HG03469 (cell line): ENCODE data around the gene PPIL4.

Experiments
- ATAC-seq: cut with Tn5 transposase; IDR thresholded peaks from one replicate; pipeline ENCODE4 v1.9.1; 2021; ENCODE audit warnings: mild to moderate bottlenecking, moderate library complexity, moderate number of reproducible peaks; ENCODE audit not compliant: unreplicated experiment

Gene PPIL4

GRCh38 chr6:149545754-149546471, at the start of gene PPIL4:
PPIL4 (minus strand) TSS chr6:149546043; CDS start chr6:149546005, 38 bp downstream.
- peak; percentile 66 for ATAC-seq

GRCh38 chr6:149593408-149593807, 47.6 kb upstream of the PPIL4 start:
- ATAC-seq = no peak

DNA sequence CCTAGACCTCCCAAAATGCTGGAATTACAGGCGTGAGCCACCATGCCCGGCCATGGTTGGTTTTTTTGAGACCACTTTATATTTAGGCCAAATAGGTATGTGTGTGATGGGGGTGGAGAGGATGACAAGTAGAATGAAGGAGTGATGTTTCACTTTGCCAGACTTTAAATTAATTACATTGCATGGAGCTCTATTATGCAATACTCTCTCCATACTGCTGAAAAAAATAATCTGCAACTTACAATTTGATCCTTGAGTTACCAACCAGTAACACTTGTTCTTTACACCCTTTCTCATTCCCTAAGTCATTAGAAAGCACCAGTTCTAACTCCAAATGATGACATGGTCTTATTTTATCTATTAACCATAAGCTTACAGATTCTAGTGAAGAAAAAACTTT, 47.1 kb upstream of the PPIL4 start:
- ATAC-seq = no peak

DNA sequence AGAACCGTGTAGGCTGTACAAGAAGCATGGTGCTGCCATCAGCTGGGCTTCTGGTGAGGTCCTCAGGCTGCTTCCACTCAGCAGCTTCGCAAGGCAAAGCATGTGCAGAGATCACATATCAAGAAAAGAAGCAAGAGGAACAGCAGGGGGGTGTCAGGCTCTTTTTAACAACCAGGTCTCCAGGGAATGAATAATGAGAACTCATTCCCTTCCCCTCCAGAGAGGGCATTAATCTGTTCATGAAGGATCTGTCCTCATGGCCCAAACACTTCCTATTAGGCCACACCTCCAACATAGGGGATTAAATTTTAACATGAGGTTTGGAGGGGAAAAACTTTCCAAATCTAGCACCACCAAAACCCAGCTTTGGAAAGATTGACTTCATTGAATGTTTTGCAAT, 40.3 kb upstream of the PPIL4 start:
- no peak for ATAC-seq

- ATAC-seq = no peak
Measured at GRCh38 chr6:149581349-149581748, 35.5 kb upstream of the PPIL4 start.

GRCh38 chr6:149580880-149581279, 35.0 kb upstream of the PPIL4 start:
- no peak for ATAC-seq

GRCh38 chr6:149567945-149568585, 22.2 kb upstream of the PPIL4 start:
- ATAC-seq = no peak

DNA sequence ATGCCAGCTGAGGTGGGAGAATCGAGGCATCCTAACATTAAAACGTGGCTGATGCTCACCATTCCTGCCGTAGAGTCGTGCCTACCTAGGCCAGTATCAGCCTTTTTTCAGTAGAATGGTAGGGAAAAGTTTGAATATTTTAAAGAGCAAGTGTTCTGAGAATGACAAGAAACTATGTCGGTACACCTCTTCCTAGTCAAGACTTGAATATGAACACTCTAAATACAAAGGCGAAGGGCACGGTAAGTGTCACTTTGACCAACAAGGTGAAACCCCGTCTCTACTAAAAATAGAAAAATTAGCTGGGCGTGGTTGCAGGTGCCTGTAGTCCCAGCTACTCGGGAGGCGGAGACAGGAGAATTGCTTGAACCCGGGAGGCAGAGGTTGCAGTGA, 21.3 kb upstream of the PPIL4 start:
- no peak for ATAC-seq

DNA sequence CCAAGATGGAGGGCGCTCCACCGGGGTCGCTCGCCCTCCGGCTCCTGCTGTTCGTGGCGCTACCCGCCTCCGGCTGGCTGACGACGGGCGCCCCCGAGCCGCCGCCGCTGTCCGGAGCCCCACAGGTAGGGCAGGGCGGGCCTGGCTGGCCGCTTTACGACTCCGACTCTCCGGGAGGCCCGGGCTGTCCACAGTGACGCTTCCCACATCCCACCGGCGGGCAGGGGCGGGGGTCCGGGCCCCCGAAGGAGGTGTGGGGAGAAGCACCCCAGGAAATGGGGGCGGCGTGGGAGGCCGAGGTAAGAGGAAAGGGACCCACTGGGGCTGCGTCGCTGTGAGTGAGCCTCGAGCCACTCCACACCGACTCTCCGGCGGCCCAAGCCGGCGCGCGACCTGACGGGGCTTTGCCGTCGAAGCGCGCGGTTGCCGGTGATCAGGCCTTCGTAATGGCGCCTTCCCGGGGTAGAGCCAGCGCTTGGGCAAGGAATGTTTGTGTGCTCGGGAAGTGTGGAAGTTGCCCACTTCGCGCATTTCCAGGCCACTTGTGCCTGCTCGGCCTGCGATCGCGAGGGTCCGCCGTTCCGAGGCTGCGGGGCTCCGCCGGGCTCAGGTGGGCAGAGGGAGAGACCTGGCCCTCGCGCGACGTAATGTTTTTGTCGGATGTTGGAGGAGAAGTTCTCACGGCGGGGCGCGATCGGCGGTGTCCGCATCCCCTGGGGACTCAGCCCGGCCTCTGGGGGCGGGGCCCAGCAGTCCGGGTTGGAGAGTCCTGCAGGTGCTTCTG, 20.8 kb upstream of the PPIL4 start:
- peak; percentile 1 for ATAC-seq

DNA sequence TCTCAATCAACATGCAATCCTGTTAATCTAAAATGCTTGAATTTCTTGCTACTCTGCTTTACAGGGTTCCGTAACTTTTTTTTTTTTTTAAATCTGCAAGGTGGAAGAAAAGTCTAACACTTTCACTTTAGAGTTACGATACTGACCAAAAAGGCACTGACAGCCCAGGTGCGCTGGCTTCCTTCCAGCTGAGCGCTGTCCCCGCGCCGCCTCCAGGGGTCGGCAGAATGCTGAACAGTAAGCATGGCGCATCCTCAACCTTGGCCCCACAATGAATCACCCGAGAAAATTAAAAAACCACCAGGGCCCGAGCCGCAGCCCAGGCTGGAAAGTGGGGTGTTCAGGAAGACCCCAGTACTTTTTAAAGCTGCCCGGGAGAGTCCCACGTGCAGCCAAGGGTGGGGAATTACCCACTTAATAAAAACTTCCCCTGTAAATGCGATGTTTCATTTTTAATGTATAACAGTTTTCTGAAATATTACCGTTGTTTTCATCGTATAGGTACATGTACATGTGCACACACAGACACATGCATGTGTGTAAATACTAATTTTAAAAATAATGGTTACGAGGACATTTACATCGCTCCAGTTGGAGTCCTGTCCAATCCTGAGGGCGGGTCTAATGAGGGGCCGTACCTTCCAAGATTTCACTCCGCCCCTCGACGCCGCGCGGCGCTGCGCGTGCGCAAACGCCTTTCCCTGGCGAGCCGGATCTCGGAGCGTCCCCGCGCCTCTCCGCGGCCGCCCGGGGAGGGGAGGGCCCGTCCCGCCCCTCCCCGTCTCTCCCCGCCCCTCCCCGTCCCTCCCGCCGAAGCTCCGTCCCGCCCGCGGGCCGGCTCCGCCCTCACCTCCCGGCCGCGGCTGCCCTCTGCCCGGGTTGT, 19.9 kb upstream of the PPIL4 start, which contains the start of gene GINM1:
Gene GINM1, plus strand, starts transcription at position 849 of the 883 bp plus-strand sequence. CDS start 40 bp downstream, outside the sequence.
- ATAC-seq = peak; percentile 77

- no peak for ATAC-seq
Measured at GRCh38 chr6:149563928-149564325, 18.1 kb upstream of the PPIL4 start.

DNA sequence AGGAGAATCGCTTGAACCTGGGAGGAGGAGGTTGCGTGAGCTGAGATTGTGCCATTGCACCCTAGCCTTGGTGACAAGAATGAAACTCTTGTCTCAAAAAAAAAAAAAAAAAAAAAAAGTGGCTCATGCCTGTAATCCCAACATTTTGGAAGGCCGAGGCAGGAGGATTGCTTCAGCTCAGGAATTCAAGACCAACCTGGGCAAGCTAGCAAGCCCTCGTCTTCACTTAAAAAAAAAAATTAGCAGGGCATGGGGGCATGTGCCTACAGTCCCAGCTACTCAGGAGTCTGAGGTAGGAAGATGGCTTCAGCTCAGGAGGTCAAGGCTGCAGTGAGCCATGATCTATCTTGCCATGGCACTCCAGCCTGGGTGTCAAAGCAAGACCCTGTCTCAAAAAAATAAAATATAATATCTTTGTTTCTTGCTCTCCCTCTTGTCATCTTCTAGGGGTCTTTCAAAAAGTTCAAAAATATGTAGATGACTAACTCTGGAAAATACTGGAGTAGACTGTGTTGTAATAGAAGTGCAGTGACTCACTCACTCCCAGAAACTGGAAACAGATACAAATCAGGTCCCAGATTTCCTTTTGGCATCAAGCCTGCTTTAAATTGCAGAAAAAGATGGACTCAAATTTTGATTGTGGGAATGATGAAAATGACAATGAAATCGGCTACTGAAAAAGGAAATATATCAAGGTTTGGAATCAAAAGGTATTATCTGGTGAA, 17.5 kb upstream of the PPIL4 start:
- no peak for ATAC-seq

GRCh38 chr6:149560736-149561135, 14.9 kb upstream of the PPIL4 start:
- ATAC-seq = no peak

DNA sequence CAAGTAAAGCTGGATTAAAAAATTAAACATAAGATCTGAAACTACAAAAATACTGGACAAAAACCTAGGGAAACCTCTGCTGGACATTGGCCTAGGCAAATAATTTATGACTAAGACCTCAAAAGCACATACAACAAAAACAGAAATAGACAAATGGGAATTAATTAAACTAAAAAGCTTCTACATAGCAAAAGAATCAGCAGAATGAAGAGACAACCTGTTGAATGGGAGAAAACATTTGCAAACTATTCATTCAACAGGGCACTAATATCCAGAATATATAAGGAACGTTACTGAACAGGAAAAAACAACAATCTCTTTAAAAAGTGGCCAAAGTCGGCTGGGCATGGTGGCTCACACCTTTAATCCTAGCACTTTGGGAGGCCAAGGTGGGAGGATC, 13.5 kb upstream of the PPIL4 start:
- ATAC-seq = no peak

DNA sequence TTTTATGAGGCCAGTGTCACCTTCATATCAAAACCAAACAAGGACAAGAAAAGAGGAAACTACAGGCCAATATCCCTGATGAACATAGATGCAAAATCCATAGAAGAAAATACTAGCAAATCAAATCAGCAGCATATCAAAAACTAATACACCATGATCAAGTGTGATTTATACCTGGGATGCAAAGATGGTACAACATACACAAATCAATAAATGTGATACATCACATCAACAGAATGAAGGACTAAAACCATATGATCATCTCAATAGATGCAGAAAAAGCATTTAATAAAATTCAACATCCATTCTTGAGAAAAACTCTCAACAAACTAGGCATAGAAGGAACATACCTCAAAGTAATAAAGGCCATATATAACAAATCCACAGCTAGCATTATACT, 12.2 kb upstream of the PPIL4 start:
- no peak for ATAC-seq

DNA sequence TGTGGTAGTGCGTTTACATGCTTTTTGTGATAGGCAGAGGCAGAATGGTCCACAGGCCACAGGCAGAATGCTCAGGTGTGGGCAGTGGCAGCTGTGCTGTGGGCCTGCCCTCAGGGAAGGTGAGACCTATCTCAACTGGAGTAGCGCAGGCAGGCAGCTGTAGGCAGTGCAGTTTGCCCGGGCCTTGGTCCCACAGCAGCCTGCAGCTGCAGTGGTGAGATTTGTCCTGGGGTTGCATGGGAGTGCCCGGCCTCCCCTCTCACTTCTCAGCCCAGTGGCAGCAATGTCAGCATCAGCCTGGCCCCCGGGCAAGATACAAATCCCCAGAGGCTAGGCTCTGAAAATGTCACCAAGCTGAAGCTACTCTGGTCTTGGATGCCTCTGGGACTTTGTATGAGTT, 6.1 kb upstream of the PPIL4 start:
- no peak for ATAC-seq

- no peak for ATAC-seq
Measured at GRCh38 chr6:149545258-149545753, 537 bp downstream of the PPIL4 start.

GRCh38 chr6:149544646-149545257, 1.1 kb downstream of the PPIL4 start:
- ATAC-seq = no peak

GRCh38 chr6:149541139-149541538, 4.7 kb downstream of the PPIL4 start:
- no peak for ATAC-seq
